OCI-M1 (cell line): ENCODE measurements around the gene PREX1.
A peak's percentile ranks its signal among the peaks of the same experiment; 100 is the strongest.

ENCODE experiments used
- DNase-seq: peaks from one replicate; lab custom pipeline; 2025; lab: John Stamatoyannopoulos, UW

The PREX1 gene

GRCh38 chr20:48794816-48795457 lies 32.9 kb downstream of the PREX1 start:
- DNase-seq, result no peak

GRCh38 chr20:48794360-48794759 lies 33.4 kb downstream of the PREX1 start:
- DNase-seq, result no peak

- DNase-seq, result no peak
Observed at GRCh38 chr20:48793776-48794175, 34.0 kb downstream of the PREX1 start.

GRCh38 chr20:48791666-48792071 lies 36.1 kb downstream of the PREX1 start:
- no peak for DNase-seq

GRCh38 chr20:48791014-48791413 lies 36.8 kb downstream of the PREX1 start:
- no peak for DNase-seq

GRCh38 chr20:48790473-48791003 lies 37.3 kb downstream of the PREX1 start:
- no peak for DNase-seq

GRCh38 chr20:48789781-48790472 lies 37.9 kb downstream of the PREX1 start:
- no peak for DNase-seq

GRCh38 chr20:48789185-48789668 lies 38.6 kb downstream of the PREX1 start:
- DNase-seq, result no peak

GRCh38 chr20:48788486-48789072 lies 39.2 kb downstream of the PREX1 start:
- DNase-seq, result no peak

GRCh38 chr20:48787861-48788375 lies 39.9 kb downstream of the PREX1 start:
- DNase-seq, result peak; percentile 91

- DNase-seq, result no peak
Observed at GRCh38 chr20:48786951-48787705, 40.7 kb downstream of the PREX1 start.

GRCh38 chr20:48785801-48786200 lies 42.0 kb downstream of the PREX1 start:
- DNase-seq, result no peak

- no peak for DNase-seq
Observed at GRCh38 chr20:48785256-48785655, 42.5 kb downstream of the PREX1 start.

GRCh38 chr20:48784273-48784641 lies 43.5 kb downstream of the PREX1 start:
- DNase-seq, result no peak

- no peak for DNase-seq
Observed at GRCh38 chr20:48783533-48784272, 44.1 kb downstream of the PREX1 start.

- no peak for DNase-seq
Observed at GRCh38 chr20:48782901-48783308, 44.9 kb downstream of the PREX1 start.

GRCh38 chr20:48782053-48782452 lies 45.7 kb downstream of the PREX1 start:
- DNase-seq, result no peak

- no peak for DNase-seq
Observed at GRCh38 chr20:48781634-48782033, 46.2 kb downstream of the PREX1 start.

GRCh38 chr20:48779435-48779834 lies 48.4 kb downstream of the PREX1 start:
- DNase-seq, result no peak

GRCh38 chr20:48777821-48778220 lies 50.0 kb downstream of the PREX1 start:
- no peak for DNase-seq

GRCh38 chr20:48777005-48777404 lies 50.8 kb downstream of the PREX1 start:
- DNase-seq, result no peak
